NCI-H2107 treated with DMSO at 0.1 percent for 48 hours (cell line): ENCODE measurements around the gene MAGI1.

Experiments
- DNase-seq: peaks from one replicate; lab custom pipeline; 2025; ENCODE audit not compliant: unreplicated experiment; lab: John Stamatoyannopoulos, UW

Gene MAGI1

DNA sequence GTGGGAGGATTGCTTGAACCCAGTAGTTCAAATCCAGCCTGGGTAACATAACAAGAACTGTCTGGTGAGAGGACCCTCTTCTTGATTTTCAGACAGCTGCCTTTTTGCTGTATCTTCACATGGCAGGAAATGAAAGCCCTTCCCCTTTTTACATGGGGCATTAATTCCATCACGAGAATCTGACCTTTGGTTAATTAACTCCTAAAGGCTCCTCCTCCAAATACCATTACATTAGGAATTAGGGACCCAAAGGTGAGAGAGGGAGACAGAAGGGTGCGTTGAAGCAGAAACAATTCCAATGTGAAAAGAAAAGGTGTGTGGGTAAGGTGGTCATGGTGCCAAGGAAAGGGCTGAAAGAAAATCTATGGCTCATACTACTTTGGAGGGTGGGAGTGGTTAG lies 536.2 kb downstream of the MAGI1 start:
- no peak for DNase-seq

DNA sequence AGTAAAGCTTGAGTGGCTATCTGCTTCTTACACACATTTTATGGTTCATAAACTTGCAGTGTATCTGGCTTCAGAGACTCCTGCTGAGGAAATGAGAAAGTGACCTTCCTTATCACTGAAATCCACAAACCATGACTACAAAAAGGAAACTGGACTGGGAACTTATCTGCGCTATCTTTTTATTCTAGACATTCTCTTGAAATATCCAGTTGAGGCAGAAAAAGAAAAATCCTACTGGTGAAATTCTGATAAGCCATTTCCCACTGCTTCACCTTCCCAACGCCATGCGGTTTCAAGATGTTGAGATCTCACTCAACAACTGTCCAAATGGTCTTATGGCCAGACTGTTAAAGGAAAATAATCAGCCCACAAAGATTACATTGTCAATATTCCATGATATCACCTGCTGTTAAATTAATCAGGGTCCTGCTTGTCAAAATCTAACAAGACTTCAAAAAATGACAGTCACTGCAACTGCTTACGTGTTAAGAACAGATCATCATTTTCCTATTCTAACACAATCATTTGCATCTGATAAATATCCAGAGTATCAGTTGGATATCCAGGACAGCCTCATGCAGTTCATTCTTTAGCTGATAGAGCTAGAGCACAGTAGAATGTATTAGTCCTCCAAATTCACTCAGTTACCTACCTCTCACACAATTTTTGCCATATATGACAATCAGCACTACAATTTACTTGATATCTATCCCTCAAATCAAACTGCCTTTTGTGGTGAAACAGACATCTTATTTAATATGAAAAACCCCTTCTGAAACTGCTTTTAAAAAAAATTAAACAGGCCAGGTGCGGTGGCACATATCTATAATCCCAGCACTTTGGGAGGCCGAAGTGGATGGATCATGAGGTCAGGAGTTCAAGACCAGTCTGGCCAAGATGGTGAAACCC lies 538.1 kb downstream of the MAGI1 start:
- DNase-seq = no peak

DNA sequence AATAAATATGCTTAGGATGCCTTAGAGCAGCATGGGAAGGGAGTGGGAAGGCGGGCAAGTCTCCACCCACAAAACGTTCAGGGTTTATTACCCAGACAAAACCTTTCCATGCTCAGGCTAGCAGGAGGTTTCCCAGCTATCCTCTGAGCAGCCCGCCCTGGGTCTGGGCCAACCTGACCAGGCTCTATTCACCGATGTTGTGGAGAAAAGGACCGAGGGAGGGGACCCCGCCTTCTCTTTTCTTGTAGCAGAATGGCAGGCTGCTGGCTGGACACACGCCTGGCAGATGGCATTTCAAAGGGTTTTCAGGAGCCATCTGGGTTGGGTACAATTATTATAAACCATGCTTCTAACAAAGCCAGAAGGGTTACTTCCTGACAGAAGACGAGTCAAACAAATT lies 540.9 kb downstream of the MAGI1 start:
- no peak for DNase-seq

DNA sequence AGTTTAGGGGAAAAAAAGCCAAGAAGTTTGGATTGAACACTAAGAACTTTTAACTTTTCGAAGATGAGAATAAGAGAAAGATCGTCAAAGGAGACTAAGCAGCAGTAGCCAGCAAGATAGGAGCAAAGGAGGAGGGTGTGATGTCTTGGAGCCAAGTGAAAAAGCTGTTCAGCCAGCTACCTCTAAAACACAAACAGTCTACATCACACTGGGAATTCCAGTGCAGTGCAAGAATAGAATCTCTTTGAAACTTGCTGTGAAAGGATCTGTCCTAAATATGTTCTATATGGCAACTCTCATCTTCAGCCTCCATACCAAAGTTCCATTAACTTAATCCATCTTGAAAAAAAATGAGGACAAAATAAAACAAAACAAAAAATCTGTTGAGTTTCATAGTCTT lies 541.5 kb downstream of the MAGI1 start:
- no peak for DNase-seq

DNA sequence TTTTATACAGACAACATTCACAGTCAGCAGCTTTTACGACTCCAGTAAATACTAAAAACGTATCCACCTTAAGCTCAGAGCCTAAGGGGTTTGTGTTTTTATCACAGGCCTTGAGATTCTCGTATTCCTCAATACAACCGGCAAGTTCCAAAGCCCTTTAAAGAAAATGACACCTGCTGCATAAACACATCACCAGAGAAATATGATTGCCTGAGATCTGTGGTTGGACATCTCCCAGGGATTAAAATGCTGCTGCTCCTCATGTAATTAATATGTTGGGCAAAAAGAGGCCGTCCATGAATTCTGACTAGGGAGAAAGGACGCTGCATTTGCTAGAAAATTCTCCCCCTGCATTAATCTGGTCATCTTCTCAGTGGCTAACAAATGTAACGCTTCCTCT lies 544.8 kb downstream of the MAGI1 start:
- no peak for DNase-seq

DNA sequence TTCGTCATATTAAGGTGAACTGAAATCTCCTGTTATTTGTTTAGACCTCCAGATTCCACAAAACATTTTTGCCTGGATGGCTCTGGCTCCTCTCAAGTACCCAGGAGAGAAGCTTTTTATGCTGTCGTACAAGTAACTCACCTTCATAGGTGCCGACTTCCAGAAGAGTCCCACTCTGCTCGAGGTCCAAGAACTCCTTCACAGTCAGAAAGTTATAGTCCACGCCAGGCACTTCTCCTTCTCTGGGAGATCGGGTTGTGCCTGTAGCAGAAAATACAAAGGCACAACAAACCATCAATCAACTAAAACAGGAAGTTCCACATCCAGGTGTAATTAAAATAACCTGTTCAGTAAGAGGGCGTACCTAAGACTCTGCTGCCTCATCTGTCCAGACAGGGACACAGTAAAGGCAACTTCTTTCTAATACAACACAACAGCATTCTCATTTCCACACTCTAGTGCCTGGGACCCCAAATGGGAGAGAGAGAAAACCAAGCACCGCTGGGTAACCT lies 545.3 kb downstream of the MAGI1 start:
- no peak for DNase-seq

DNA sequence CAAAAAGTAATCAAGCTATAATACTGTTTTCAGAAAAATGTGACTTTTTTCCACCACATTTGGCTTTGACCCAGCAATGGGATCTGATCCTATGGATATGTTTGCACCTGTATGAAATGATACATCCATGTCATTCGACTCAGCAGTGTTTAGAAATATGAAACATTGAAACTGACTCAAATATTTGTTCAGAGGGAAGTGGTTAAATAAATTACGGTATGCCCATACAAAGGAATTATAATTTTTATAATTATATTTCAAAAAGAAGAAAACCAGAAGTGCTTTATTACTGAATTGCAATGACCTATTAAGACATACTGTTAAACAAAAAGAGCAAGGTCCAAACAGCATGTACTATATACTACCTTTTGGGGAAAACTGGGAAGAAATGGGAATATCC lies 546.5 kb downstream of the MAGI1 start:
- DNase-seq = no peak

DNA sequence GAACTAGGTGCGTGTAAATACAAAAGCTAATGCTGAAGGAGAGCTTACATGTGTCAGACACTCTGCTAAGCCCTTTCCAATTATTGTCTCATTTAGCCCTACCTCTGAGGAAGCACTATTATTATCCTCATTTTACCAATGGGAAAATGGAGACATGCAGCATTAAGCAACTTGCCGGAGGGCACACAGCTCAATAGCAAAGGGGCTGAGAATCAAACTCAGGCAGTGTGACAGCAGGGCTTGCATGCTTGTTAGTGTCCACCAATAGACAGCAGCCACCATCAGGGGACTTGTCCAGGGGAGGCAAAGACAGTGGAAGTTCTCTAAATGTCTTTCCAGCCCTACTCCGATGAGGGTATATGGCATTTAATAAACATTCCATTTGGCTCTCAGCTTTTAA lies 548.6 kb downstream of the MAGI1 start:
- DNase-seq = no peak

DNA sequence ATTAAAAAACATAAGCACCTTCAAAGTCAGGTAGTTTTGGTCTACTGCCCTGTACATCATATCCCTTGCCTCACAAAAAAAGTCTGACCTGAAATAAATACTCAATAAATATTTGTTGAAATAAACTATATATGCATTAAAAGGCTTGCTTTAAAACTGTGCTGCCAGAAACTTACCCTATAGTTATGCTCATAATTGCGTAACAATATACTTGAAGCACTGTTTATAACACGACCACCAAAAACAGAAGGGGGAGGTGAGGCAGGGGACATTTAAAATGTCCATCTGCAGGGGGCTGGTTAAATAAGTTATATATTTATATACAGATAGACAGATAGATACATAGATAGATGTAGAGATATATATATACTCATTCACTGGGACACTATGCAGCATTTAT lies 549.5 kb downstream of the MAGI1 start:
- DNase-seq = no peak

DNA sequence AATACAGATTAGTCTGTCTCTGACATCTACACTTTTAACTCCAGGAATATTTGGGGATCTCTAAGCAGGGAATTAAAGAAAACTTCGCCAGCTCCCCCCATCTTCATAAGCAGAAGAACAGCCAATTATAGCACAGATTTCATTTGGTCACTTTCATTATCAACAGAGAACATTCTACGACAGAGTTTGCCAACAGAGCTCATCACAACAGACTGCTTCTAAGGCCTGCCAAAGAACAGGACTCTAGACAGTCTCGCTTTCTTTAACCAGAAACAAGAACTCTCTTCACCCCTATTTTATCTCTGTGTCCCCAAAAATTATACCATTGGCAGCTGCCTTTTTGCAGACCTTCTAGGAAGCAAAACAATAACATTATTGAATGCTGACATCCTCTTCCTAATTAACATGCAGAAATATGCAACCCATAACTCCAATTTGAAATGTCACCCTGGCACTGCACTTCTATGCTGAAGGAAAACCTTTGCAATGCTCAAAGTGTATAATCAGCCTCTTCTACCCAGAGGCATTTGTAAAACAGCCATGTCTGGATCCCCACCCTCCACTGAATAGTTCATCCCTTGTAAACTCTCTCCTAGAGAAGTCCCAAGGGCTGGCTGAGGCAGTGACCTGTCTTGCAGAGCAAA lies 552.8 kb downstream of the MAGI1 start:
- DNase-seq = no peak

DNA sequence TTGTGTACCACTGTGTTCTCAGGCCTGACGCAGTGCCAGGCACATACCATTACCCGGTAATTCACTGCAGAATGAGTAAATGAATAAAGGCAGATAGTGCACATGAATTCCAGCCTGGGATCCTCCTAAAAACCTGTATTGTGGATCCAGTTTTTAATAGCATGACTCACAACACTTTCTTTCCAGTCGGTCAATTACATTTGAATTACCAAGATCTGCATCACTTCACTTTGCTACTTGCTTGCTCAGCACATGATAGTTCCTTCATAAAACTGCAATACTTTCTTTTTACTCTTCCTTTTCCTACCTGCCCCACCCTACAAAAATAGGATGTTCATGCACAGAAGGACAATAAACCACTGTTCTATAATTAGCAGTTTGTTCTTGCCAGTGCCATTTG lies 553.8 kb downstream of the MAGI1 start:
- DNase-seq = no peak

DNA sequence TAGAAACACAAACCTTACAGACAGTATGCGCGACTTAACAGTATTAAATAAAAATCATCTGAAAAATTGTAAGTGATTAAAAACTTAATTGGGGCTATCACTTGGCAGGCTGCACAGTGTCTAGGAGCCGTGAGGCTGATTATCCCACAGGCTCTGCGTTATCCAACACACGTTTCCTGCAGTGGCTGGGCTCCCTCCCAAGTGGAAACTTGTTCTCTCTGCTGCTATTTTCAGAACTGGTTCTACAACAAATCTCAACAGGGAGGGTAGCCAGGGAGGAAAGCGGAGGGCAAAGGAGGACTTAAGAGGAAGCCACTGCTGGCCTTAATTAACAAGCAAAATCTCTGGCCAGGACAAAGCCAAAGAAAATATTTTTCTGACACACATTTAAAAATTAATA lies 555.2 kb downstream of the MAGI1 start:
- no peak for DNase-seq

DNA sequence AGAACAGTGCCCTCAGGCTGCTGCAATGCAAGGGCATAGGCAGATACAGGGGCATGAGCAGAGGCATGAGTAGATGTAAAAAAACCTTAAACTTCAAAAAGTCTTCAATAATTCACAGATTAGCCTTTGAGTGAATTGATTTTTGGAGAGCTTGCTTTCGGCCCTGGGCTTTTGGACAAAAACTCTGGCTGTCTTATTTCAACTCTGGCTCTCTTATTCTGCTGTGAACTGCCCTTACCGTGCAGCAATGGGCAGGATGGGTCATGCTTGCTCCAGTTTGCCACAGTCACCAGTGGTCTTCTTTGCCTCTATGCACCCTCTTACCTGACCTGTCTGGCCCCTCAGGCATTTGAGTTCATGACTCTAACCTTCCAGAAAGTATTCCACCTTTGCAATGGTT lies 555.7 kb downstream of the MAGI1 start:
- no peak for DNase-seq

DNA sequence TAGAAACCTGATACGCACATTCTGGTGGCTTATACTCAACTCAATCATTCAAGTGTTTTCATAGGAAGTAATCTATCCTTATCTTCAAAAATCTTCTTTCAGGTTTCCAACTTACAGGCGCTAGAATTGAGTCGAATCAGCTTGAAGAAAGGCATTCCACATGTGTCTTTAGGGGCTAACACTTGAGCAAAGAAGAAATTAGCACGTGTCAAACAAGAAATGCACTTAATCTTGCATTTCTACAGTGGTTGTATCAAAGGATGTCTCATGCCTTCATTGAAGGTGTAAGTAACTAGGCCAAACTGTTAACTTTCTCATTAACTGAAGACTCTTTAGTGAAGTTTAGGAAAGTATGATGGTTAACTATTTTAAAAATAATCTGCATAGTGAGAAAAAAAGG lies 557.6 kb downstream of the MAGI1 start:
- no peak for DNase-seq

DNA sequence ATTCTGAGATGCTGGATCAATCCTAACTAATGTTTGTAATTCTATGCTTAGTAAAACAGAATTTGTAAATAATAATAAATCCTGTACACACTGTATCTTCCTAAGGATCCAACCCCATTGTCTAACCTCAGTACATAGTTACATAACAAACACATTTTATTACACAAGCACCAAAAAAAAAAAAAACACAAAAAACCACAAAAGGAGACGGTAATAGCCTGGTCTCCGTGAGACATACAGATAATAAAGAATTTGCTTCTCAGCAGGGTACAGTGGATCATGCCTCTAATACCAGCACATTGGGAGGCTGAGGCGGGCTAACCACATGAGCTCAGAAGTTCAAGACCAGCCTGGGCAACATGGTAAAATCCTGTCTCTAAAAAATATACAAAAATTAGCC lies 558.7 kb downstream of the MAGI1 start:
- DNase-seq = no peak

DNA sequence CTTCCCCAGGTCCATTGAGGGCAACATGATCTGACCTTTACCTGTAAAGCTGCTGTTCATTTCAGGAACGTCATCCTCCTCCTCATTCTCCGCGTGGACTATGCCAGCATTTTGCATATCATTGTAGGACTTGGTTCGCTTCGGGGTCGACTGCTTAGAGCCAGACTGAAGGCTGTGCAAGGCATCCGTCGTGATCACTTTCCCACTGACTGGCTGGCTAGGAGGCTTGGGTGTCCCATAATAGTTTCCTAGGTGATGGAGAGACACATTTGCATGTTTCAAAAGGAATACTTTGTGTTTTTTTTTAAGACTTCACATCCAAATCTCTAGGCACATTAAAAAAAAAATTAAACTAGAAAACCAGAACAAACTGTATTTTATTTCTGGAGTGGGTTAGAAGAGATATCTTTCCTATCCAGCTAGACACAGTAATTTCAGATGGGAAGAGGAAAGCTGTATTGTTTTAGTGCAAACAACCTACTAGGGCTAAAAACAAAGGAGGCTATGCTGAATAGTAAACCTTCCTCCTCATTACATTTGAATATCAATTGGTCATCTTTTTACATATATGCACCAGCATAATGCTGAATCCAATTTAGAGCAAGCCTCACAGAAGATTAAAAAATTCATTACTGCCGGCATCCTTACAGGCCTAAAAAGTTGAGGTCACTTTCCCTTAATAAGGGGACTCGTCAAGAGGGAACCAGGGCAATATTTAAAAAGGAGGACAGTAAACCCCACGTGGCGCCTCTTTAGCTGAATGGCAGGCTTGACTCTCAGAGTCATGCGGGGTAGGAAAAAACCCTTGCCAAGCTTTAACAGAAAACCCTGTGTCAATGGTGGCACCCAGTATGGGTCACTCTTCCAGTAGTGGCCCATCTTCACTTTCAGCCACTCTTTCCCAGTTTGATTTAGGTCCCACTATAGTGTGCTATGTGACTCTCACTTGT lies 559.9 kb downstream of the MAGI1 start:
- DNase-seq = no peak

DNA sequence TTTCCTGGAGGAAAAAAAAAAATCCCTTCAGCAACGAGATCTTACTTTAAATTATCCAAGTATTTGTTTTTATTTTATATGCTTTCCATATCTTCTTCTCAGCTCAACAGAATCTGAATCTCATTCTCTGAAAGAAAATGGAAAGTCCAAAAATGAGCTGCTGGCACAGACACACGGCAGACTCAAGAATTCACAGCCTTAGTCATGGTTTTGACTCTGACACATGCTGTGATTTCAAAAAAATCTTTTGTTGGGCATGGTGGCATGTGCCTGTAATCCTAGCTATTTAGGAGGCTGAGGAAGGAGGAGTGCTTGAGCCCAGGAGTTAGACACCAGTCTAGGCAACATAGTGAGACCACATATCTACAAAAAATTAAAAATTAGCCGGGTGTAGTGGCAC lies 565.0 kb downstream of the MAGI1 start:
- no peak for DNase-seq

DNA sequence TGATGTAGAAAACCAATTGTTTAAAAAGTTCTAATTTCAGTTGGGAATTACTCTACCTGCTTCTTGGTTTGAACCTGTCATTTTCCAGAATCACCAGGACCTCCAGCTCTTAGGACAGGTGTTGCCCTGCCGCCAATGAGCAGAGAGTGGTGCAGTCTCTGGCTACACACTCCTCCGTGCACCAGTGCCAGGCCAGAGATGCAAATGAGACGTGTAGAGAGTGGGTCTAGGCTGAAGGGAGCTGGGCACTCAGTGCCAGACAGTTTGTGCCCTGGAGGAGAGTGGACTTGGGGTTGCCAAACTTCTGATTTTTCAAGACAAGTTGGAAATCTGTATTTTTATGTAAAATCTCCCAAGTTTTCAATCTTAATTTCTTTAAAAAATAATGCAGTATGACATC lies 566.2 kb downstream of the MAGI1 start:
- DNase-seq = no peak

DNA sequence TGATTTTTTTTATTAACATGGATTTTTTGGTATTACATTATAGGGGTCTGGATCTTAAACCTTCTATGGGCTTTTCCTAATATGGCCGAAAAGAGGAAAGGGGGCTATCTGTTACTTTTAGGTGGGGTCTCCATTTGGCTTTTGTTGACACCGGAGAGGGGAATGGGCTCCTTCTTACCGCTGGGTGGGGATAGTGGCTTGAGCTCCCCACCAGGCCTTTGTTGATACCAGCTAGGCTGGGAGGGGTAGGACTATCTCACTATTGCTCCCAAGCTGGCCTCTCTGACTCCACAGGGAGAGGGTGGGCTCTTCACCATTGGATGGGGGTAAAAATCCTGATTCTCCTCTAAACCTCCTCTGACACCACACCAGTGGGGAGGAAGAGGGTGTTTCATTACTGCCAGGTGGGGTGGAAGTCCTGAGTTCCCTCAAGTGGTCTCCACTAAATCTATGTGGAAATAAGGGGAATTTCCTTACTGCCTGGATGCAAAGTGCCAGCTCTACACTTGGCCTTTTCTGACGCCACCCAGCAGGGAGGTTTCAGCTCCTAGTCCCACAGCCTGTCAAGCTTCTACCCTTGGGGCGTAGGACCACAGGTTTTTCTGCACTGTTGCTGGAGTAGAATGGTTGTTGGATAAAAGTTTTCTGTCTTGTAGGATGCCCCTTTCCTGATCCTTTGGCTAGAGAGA lies 572.3 kb downstream of the MAGI1 start:
- no peak for DNase-seq

DNA sequence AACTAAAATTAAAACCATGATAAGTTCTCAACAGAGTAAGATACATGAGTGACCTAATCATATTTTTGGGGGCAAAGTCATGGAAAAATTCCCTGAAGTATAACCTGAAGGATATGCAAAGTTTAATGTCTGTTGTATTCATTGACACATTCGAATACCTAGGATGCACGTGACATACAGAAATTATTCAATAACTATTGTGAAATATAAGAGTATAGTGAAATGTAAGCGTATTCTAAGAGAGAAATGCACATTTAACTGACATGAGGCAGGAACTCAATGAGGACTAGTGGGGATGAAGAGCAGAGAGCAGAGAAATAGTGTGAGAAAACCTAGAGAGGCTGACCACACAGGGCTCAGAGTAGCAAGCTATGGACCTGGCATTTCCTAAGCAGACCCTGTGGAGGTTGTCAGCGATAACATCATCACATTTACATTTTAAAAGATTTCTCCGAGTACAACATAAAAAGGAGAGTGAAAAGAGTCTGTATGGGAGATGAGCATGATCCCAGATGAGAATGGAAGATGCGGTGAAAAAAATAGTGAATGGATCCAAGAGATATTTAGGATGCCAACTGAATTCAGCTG lies 588.8 kb downstream of the MAGI1 start:
- DNase-seq = no peak
